WERI-Rb-1 (cell line): ENCODE measurements around the gene TEX101.

ENCODE experiments used
- DNase-seq: peaks from one replicate; pipeline ENCODE4 v3.0.0-alpha.2; 2020
- H3K27ac ChIP-seq: fragments of 250-450 bp; sonication (Bioruptor Pico); 2 replicates; pipeline ENCODE4 v1.5.1; 2020; ENCODE audit warnings: mild to moderate bottlenecking, moderate library complexity
- H3K27me3 ChIP-seq: fragments of 250-450 bp; sonication (Bioruptor Pico); 2 replicates; pipeline ENCODE4 v1.5.1; 2021; ENCODE audit warnings: mild to moderate bottlenecking, low read depth, moderate library complexity; ENCODE audit not compliant: insufficient read depth, severe bottlenecking
- H3K36me3 ChIP-seq: fragments of 250-450 bp; sonication (Bioruptor Pico); 2 replicates; pipeline ENCODE4 v1.5.1; 2020; ENCODE audit warnings: mild to moderate bottlenecking, moderate library complexity
- H3K4me3 ChIP-seq: 2 replicates; pipeline ENCODE4 v1.5.1; 2011; ENCODE audit warnings: low read depth, mild to moderate bottlenecking, control low read depth, low read length
- H3K9me3 ChIP-seq: fragments of 250-450 bp; sonication (Bioruptor Pico); 2 replicates; pipeline ENCODE4 v1.5.1; 2021; ENCODE audit warnings: mild to moderate bottlenecking, moderate library complexity; ENCODE audit not compliant: severe bottlenecking
- TF ChIP-seq, protein P1 (sequence below): IDR thresholded peaks from 2 replicates; pipeline ENCODE4 v1.5.1; 2011; ENCODE audit warnings: low read depth, mild to moderate bottlenecking, control low read depth, inconsistent platforms, low read length

The TEX101 gene

GRCh38 chr19:43447655-43448054, 33.0 kb downstream of the TEX101 start:
- Histone ChIP-seq H3K4me3 (no peak overlapping the region), H3K36me3 (no peaks in the 10 kb centered on the region), H3K27me3 (no peaks in the 10 kb centered on the region), H3K27ac (no peak overlapping the region), H3K9me3 (no peaks in the 10 kb centered on the region)
- TF ChIP-seq, protein P1, sequence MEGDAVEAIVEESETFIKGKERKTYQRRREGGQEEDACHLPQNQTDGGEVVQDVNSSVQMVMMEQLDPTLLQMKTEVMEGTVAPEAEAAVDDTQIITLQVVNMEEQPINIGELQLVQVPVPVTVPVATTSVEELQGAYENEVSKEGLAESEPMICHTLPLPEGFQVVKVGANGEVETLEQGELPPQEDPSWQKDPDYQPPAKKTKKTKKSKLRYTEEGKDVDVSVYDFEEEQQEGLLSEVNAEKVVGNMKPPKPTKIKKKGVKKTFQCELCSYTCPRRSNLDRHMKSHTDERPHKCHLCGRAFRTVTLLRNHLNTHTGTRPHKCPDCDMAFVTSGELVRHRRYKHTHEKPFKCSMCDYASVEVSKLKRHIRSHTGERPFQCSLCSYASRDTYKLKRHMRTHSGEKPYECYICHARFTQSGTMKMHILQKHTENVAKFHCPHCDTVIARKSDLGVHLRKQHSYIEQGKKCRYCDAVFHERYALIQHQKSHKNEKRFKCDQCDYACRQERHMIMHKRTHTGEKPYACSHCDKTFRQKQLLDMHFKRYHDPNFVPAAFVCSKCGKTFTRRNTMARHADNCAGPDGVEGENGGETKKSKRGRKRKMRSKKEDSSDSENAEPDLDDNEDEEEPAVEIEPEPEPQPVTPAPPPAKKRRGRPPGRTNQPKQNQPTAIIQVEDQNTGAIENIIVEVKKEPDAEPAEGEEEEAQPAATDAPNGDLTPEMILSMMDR = no peak
- DNase-seq = no peak

- Histone ChIP-seq H3K9me3 (no peaks in the 10 kb centered on the region), H3K4me3 (no peak overlapping the region), H3K27me3 (no peaks in the 10 kb centered on the region), H3K36me3 (no peaks in the 10 kb centered on the region), H3K27ac (no peak overlapping the region)
- DNase-seq = no peak
- TF ChIP-seq, protein P1 = no peak
Observed at GRCh38 chr19:43450545-43450997, 35.9 kb downstream of the TEX101 start.

DNA sequence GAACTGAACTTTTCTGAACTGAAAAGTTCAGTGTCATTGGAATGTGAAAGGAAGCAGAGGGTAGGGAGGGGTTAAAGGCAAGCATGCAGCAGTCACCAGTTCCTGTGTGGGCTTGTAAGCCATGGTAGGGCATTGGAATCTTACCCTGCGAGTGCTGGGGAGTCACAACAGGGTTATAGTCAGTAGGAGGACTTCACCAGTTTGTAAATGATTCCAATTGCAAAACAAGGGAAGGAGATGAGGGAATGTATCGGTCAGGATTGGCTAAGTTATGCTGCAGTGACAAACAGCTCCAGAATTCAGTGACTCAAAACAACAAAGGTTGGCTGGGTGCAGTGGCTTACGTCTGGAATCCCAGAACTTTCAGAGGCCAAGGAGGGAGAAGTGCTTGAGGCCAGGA, 37.9 kb downstream of the TEX101 start:
- TF ChIP-seq, protein P1 = no peak
- no peaks in the 10 kb centered on the region for H3K9me3 ChIP-seq
- no peak overlapping the region for H3K27ac ChIP-seq
- DNase-seq = no peak
- no peaks in the 10 kb centered on the region for H3K36me3 ChIP-seq
- no peaks in the 10 kb centered on the region for H3K27me3 ChIP-seq
- H3K4me3 ChIP-seq = no peak overlapping the region

GRCh38 chr19:43454031-43454430, 39.3 kb downstream of the TEX101 start:
- no peak overlapping the region for H3K4me3 ChIP-seq
- TF ChIP-seq, protein P1 = no peak
- DNase-seq = no peak
- no peaks in the 10 kb centered on the region for H3K36me3 ChIP-seq
- H3K27ac ChIP-seq = no peak overlapping the region
- no peaks in the 10 kb centered on the region for H3K9me3 ChIP-seq
- H3K27me3 ChIP-seq = no peaks in the 10 kb centered on the region

- Histone ChIP-seq H3K27ac (no peak overlapping the region), H3K4me3 (no peak overlapping the region)
Observed at GRCh38 chr19:43455321-43456113, 40.8 kb downstream of the TEX101 start.

More at GRCh38 chr19:43455321-43456113, 40.8 kb downstream of the TEX101 start:
- TF ChIP-seq, protein P1 = no peak
- Histone ChIP-seq H3K27me3 (no peaks in the 10 kb centered on the region), H3K9me3 (no peaks in the 10 kb centered on the region), H3K36me3 (no peaks in the 10 kb centered on the region)
- no peak for DNase-seq
